HepG2 (cell line): ENCODE measurements around the gene ARHGAP15. TPM values are rescaled to one million over a fixed set of nuclear protein-coding genes. Genes with fewer than 3 reads are reported as not detected.

Source experiments
- ATAC-seq: fragments of 200-7000 bp; cut with Tn5 transposase; 3 replicates; pipeline ENCODE4 v1.9.1; 2020; ENCODE audit warnings: mild to moderate bottlenecking, moderate library complexity
- BruUV-seq: library from RNA; stranded (reverse); fragments of 400-500 nt; replicated peaks from 2 replicates; lab custom pipeline; 2021; lab: Mats Ljungman, UMichigan
- CTCF ChIA-PET: fragments of 300-600 bp; formaldehyde crosslinking; extraction: SDS; loops from one replicate; lab custom pipeline; 2021; ENCODE audit warnings: low total read pairs, inconsistent platforms, low intra/inter-chr PET ratio; lab: Yijun Ruan, JAX
- POLR2A ChIA-PET: fragments of 350-600 bp; sonication (Branson Sonifier 250); formaldehyde crosslinking; loops from one replicate; lab custom pipeline; 2020; ENCODE audit warnings: antibody characterized with exemption, inconsistent platforms; lab: Yijun Ruan, JAX
- DNase-seq: peaks from one replicate; pipeline ENCODE4 v3.0.0-alpha.2; 2015; ENCODE audit warnings: low spot score
- FAIRE-seq: peaks from 3 replicates; lab custom pipeline; 2011; peaks lifted over from hg19 to GRCh38; lab: Jason Lieb, UNC
- H2AFZ ChIP-seq: one replicate; pipeline ENCODE4 v1.6.1; 2011; ENCODE audit warnings: low read length, inconsistent platforms
- H3K27ac ChIP-seq: fragments of 300-600 bp; 3 replicates; pipeline ENCODE4 v1.8.0; 2011; ENCODE audit warnings: mixed run types, mild to moderate bottlenecking, mixed read lengths, low read length, inconsistent platforms; ENCODE audit not compliant: insufficient read depth; ENCODE audit errors: extremely low read length
- H3K27me3 ChIP-seq, 2 experiments: fragments of 200-600 bp in 1 of 2; 2 replicates in 1 of 2; 3 replicates in 1 of 2; pipeline versions ENCODE4 v1.6.0 to v1.8.0; 2011; ENCODE audit warnings: low read length in 2 of 2, mild to moderate bottlenecking in 2 of 2, moderate library complexity in 2 of 2, inconsistent platforms in 1 of 2; ENCODE audit not compliant: insufficient read depth in 2 of 2, control insufficient read depth in 1 of 2
- H3K36me3 ChIP-seq, 2 experiments: fragments of 200-600 bp in 1 of 2; replicated peaks in 1 of 2; 2 replicates in 1 of 2; 3 replicates in 1 of 2; pipeline versions ENCODE4 v1.5.1 to v1.8.0; 2011; ENCODE audit warnings: low read length in 2 of 2, inconsistent platforms in 1 of 2; ENCODE audit not compliant: insufficient read depth in 2 of 2, control insufficient read depth in 1 of 2
- H3K4me1 ChIP-seq: 2 replicates; pipeline ENCODE4 v1.5.1; 2012; ENCODE audit warnings: low read length, inconsistent platforms; ENCODE audit not compliant: insufficient read depth
- H3K4me2 ChIP-seq: 2 replicates; pipeline ENCODE4 v1.6.0; 2011; ENCODE audit warnings: low read depth, low read length, inconsistent platforms
- H3K4me3 ChIP-seq, 3 experiments: fragments of 200-600 bp in 1 of 3; sonication (generic), shearing (Covaris generic) in 1 of 3; replicated peaks in 1 of 3; 2 replicates each; pipeline ENCODE4 v1.5.1; 2011 to 2016; ENCODE audit warnings: low read length in 3 of 3, inconsistent platforms in 2 of 3, low read depth in 2 of 3, mild to moderate bottlenecking in 2 of 3, control low read depth in 1 of 3, mixed read lengths in 1 of 3; ENCODE audit not compliant: insufficient read depth in 1 of 3
- H3K79me2 ChIP-seq: one replicate; pipeline ENCODE4 v1.6.1; 2011; ENCODE audit warnings: low read length, inconsistent platforms; ENCODE audit not compliant: insufficient read depth
- H3K9ac ChIP-seq: 2 replicates; pipeline ENCODE4 v1.6.0; 2011; ENCODE audit warnings: mild to moderate bottlenecking, low read depth, low read length, inconsistent platforms; ENCODE audit not compliant: insufficient read depth
- H3K9me3 ChIP-seq: 2 replicates; pipeline ENCODE4 v1.5.1; 2012; ENCODE audit warnings: mild to moderate bottlenecking, low read length
- H4K20me1 ChIP-seq: 2 replicates; pipeline ENCODE4 v1.6.0; 2011; ENCODE audit warnings: inconsistent platforms, mild to moderate bottlenecking, low read length, moderate library complexity; ENCODE audit not compliant: insufficient read depth
- KMT2B ChIP-seq: IDR thresholded peaks from 2 replicates; pipeline ENCODE4 v1.6.1; 2016; ENCODE audit warnings: missing genetic modification reagents, missing compliant biosample characterization
- PRMT3 ChIP-seq: sonication (generic); formaldehyde crosslinking; IDR thresholded peaks from 2 replicates; pipeline ENCODE4 v1.8.1; 2022; ENCODE audit warnings: low read depth, mild to moderate bottlenecking, moderate library complexity, missing genetic modification reagents, borderline replicate concordance
- ZBTB21 ChIP-seq: sonication (generic); formaldehyde crosslinking; IDR thresholded peaks from 2 replicates; pipeline ENCODE4 v1.4.0; 2020; ENCODE audit warnings: missing genetic modification reagents
- ZFP1 ChIP-seq: IDR thresholded peaks from 2 replicates; pipeline ENCODE4 v1.6.1; 2016
- ZSCAN20 ChIP-seq: sonication (generic); formaldehyde crosslinking; IDR thresholded peaks from 2 replicates; pipeline ENCODE4 v1.4.0; 2020; ENCODE audit warnings: missing genetic modification reagents, mild to moderate bottlenecking, borderline replicate concordance
- WGBS: methylation state at CpG from one replicate; pipeline ENCODE4 v1.1.6; 2017; ENCODE audit warnings: low lambda C conversion rate; 5-methylcytosine and 5-hydroxymethylcytosine counted together
- in situ Hi-C: cut with HindIII; loops from 2 replicates; pipeline ENCODE4 v1.10.0; 2017; ENCODE audit warnings: low pct_unique_long_range_greater_than_20kb; ENCODE audit not compliant: extremely low pct_ligation_motif_present
- intact Hi-C: fragments of 100-400 bp; cut with micrococcal nuclease; formaldehyde crosslinking; loops from one replicate; pipeline ENCODE4 v1.10.0; 2022; ENCODE audit not compliant: unreplicated experiment
- polyA plus RNA-seq, 8 experiments: library from polyadenylated mRNA; depleted of rRNA in 3 of 8; stranded (reverse) in 7 of 8; unstranded in 1 of 8; fragments of >200 nt; fragmentation: Illumina TruSeq in 4 of 8; extraction: Trizol in 4 of 8; gene quantifications; 2 replicates each; pipeline versions ENCODE4 v1.2.1 to v1.2.3, GENCODE V29; 2011 to 2016; ENCODE audit warnings: low read depth in 4 of 8, missing spikeins in 1 of 8, mixed read lengths in 1 of 8; ENCODE audit not compliant: insufficient read depth in 1 of 8
- total RNA-seq, 5 experiments: library from RNA; depleted of rRNA; stranded (reverse); fragments of >200 nt; fragmentation: Illumina TruSeq; extraction: Trizol; gene quantifications; 2 replicates each; pipeline ENCODE4 v1.2.3, GENCODE V29; 2016; ENCODE audit warnings: low read depth in 1 of 5
- TF ChIP-seq, protein P1 (sequence below): sonication (generic); formaldehyde crosslinking; IDR thresholded peaks from 2 replicates; pipeline ENCODE4 v1.4.0; 2020; ENCODE audit warnings: mild to moderate bottlenecking, missing genetic modification reagents
- TF ChIP-seq, protein P2 (sequence below): sonication (generic); formaldehyde crosslinking; IDR thresholded peaks from 2 replicates; pipeline ENCODE4 v1.4.0; 2020; ENCODE audit warnings: missing genetic modification reagents

Gene ARHGAP15
- total and polyA plus RNA-seq, 2 of the 13 experiments (the other 11 are each of a cell fraction or from before 2014, with no cell fraction given): 0.04 TPM; not detected in 1

DNA sequence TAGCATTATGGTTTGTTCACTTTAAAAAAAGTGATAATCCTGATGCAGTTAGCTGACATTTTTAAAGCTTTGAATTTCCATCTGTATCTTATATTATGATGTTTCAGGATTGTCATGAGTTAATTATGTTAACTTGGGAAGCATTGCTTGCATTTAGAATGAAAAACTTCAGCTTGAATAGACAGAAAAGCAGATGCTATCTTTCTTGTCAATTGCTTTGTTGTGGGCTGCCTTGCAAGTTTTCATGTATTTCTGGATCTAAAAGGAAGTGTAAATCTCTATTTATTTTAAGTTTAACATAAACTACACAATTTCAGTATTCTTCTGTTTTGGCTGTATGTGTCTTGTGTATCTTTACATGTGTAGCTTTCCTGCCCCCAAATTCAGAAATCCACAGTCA is 479.5 kb downstream of the ARHGAP15 start:
- ATAC-seq (no peak), DNase-seq (no peak), FAIRE-seq (no peak)
- Histone ChIP-seq H3K36me3 (no peaks in the 10 kb centered on the region), H3K4me3 (no peak overlapping the region), H3K4me1 (no peaks in the 10 kb centered on the region), H3K27ac (no peak overlapping the region), H3K4me2 (no peak overlapping the region), H2AFZ (no peak overlapping the region), H3K9me3 (no peaks in the 10 kb centered on the region), H3K79me2 (no peaks in the 10 kb centered on the region), H4K20me1 (no peaks in the 10 kb centered on the region), H3K27me3 (no peaks in the 10 kb centered on the region), H3K9ac (no peak overlapping the region)
- ChIA-PET CTCF (no interaction called here), POLR2A (no interaction called here)
- no peak for TF ChIP-seq ZBTB21 (CRISPR knock-in tag)
- TF ChIP-seq, protein P1, sequence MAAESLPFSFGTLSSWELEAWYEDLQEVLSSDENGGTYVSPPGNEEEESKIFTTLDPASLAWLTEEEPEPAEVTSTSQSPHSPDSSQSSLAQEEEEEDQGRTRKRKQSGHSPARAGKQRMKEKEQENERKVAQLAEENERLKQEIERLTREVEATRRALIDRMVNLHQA (CRISPR knock-in tag): no peak
- TF ChIP-seq PRMT3 (CRISPR knock-in tag): no peak
- no TSS peak for BruUV-seq
- in situ Hi-C loops: no loop called here
- intact Hi-C loops: no loop called here

DNA sequence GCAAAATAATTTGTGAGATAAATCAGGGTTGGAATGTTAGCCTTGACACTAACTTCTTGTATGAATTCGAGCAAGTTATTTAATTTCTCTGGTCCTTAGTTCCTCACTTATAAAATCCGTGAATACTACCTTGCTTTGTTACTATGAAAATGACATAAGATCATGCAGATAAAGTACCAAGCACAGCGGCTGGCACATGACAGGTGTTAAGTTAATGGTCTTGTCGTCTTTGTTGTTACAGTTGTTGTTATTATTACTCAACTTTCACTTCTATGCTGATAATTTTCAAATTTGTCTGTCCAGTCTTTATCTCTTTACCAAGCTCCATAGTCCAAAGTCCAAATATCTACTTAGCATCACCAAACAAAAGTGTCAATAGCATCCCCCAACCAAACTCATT is 482.1 kb downstream of the ARHGAP15 start:
- intact Hi-C loops (no loop called here), in situ Hi-C loops (no loop called here)
- H3K36me3 ChIP-seq: no peaks in the 10 kb centered on the region
- ATAC-seq (no peak), FAIRE-seq (no peak), DNase-seq (no peak)
- no peaks in the 10 kb centered on the region for H3K27me3 ChIP-seq
- H3K9ac ChIP-seq: no peak overlapping the region
- no peak overlapping the region for H3K4me3 ChIP-seq
- no peaks in the 10 kb centered on the region for H4K20me1 ChIP-seq
- H3K27ac ChIP-seq: no peak overlapping the region
- no TSS peak for BruUV-seq
- H3K4me2 ChIP-seq: no peak overlapping the region
- H2AFZ ChIP-seq: no peak overlapping the region
- no peaks in the 10 kb centered on the region for H3K9me3 ChIP-seq
- ChIA-PET POLR2A (no interaction called here), CTCF (no interaction called here)
- no peaks in the 10 kb centered on the region for H3K79me2 ChIP-seq
- 2% methylated on average over 4 of the region's 4 CpGs for WGBS
- H3K4me1 ChIP-seq: no peaks in the 10 kb centered on the region
- no peak for TF ChIP-seq ZSCAN20 (CRISPR knock-in tag)
- no peak for TF ChIP-seq ZFP1
- TF ChIP-seq, protein P2, sequence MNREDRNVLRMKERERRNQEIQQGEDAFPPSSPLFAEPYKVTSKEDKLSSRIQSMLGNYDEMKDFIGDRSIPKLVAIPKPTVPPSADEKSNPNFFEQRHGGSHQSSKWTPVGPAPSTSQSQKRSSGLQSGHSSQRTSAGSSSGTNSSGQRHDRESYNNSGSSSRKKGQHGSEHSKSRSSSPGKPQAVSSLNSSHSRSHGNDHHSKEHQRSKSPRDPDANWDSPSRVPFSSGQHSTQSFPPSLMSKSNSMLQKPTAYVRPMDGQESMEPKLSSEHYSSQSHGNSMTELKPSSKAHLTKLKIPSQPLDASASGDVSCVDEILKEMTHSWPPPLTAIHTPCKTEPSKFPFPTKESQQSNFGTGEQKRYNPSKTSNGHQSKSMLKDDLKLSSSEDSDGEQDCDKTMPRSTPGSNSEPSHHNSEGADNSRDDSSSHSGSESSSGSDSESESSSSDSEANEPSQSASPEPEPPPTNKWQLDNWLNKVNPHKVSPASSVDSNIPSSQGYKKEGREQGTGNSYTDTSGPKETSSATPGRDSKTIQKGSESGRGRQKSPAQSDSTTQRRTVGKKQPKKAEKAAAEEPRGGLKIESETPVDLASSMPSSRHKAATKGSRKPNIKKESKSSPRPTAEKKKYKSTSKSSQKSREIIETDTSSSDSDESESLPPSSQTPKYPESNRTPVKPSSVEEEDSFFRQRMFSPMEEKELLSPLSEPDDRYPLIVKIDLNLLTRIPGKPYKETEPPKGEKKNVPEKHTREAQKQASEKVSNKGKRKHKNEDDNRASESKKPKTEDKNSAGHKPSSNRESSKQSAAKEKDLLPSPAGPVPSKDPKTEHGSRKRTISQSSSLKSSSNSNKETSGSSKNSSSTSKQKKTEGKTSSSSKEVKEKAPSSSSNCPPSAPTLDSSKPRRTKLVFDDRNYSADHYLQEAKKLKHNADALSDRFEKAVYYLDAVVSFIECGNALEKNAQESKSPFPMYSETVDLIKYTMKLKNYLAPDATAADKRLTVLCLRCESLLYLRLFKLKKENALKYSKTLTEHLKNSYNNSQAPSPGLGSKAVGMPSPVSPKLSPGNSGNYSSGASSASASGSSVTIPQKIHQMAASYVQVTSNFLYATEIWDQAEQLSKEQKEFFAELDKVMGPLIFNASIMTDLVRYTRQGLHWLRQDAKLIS (CRISPR knock-in tag): no peak
- no peak for TF ChIP-seq KMT2B (CRISPR knock-in tag)
